Endothelial cell of umbilical vein (primary cell): Measurements from ENCODE around the gene DPP10.

Experiments
- CTCF ChIP-seq, 2 donors: IDR thresholded peaks; 1 replicate in 1 of 2; 2 replicates in 1 of 2; pipeline ENCODE4 v1.5.1; 2011; ENCODE audit warnings: low read length in 2 of 2, mild to moderate bottlenecking in 2 of 2, moderate library complexity in 2 of 2, control low read depth in 1 of 2, inconsistent platforms in 1 of 2, low read depth in 1 of 2; ENCODE audit not compliant: insufficient read depth in 1 of 2; ENCODE audit errors: extremely low read depth in 1 of 2
- EZH2 ChIP-seq: IDR thresholded peaks from 2 replicates; pipeline ENCODE4 v1.6.1; 2012; ENCODE audit warnings: borderline replicate concordance, low read depth, mild to moderate bottlenecking, moderate library complexity, low read length, inconsistent platforms; ENCODE audit not compliant: severe bottlenecking
- GATA2 ChIP-seq: IDR thresholded peaks from 2 replicates; pipeline ENCODE4 v1.7.0; 2011; ENCODE audit warnings: low read depth, mild to moderate bottlenecking, moderate library complexity, mixed read lengths, low read length; ENCODE audit not compliant: insufficient read length, insufficient read depth
- MYC ChIP-seq: IDR thresholded peaks from one replicate; pipeline ENCODE4 v1.6.1; 2011; ENCODE audit warnings: mild to moderate bottlenecking, low read depth, low read length
- POLR2A ChIP-seq: IDR thresholded peaks from 2 replicates; pipeline ENCODE4 v1.6.1; 2012; ENCODE audit warnings: low read depth, mild to moderate bottlenecking, control low read depth, low read length
- POLR2AphosphoS5 ChIP-seq: IDR thresholded peaks from 2 replicates; pipeline ENCODE4 v1.6.1; 2012; ENCODE audit warnings: low read depth, mild to moderate bottlenecking, control low read depth, low read length, moderate library complexity; ENCODE audit not compliant: insufficient read depth

- no peak for TF ChIP-seq POLR2A
- no peak for TF ChIP-seq CTCF (IDR thresholded peaks at IDR 0.05; ENCODE audit: extremely low read depth in 1 of 2, insufficient read depth in 1 of 2, low read depth in 1 of 2, low read length in 2 of 2)
- no peak for TF ChIP-seq EZH2
- no peak for TF ChIP-seq POLR2AphosphoS5
- TF ChIP-seq MYC, result no peak
- TF ChIP-seq GATA2, result no peak
These were observed 1193.0 kb downstream of the DPP10 start for GRCh38 chr2:115635430-115635829.
